ENCODE measurements around the gene TWIST2. TPM values are rescaled to one million over a fixed set of nuclear protein-coding genes. Genes with fewer than 3 reads are reported as not detected.
A peak's percentile ranks its signal among the peaks of the same experiment; 100 is the strongest.

The TWIST2 gene
- polyA plus RNA-seq, 1 experiment: 127 TPM

GRCh38 chr2:238942080-238942725, 94.3 kb downstream of the TWIST2 start:
- no peak for DNase-seq (ENCODE audit: low read depth)
- no peaks in the 10 kb centered on the region for H3K27me3 ChIP-seq (ENCODE audit: control insufficient read depth, insufficient read depth, low read length)
- TF ChIP-seq CTCF (IDR thresholded peaks at IDR 0.05; ENCODE audit: insufficient read depth, low read depth, low read length): no peak
- H3K4me3 ChIP-seq (ENCODE audit: low read depth, low read length): no peak overlapping the region
- no peaks in the 10 kb centered on the region for H3K36me3 ChIP-seq (ENCODE audit: control insufficient read depth, insufficient read depth, low read length)
- ChIA-PET CTCF (interaction anchor here (0.7 kb wide), 1 partner anchor 452 kb away, joined by 5 read pairs; no protein-coding TSS in a partner anchor), POLR2A (no interaction called here)

GRCh38 chr2:238942726-238943300, 94.9 kb downstream of the TWIST2 start:
- H3K4me3 ChIP-seq (ENCODE audit: low read depth, low read length): no peak overlapping the region
- no peaks in the 10 kb centered on the region for H3K27me3 ChIP-seq (ENCODE audit: control insufficient read depth, insufficient read depth, low read length)
- ChIA-PET CTCF (interaction anchor here (0.7 kb wide), 1 partner anchor 452 kb away, joined by 5 read pairs; no protein-coding TSS in a partner anchor), POLR2A (no interaction called here)
- no peaks in the 10 kb centered on the region for H3K36me3 ChIP-seq (ENCODE audit: control insufficient read depth, insufficient read depth, low read length)
- TF ChIP-seq CTCF (IDR thresholded peaks at IDR 0.05; ENCODE audit: insufficient read depth, low read depth, low read length): no peak
- no peak for DNase-seq (ENCODE audit: low read depth)

DNA sequence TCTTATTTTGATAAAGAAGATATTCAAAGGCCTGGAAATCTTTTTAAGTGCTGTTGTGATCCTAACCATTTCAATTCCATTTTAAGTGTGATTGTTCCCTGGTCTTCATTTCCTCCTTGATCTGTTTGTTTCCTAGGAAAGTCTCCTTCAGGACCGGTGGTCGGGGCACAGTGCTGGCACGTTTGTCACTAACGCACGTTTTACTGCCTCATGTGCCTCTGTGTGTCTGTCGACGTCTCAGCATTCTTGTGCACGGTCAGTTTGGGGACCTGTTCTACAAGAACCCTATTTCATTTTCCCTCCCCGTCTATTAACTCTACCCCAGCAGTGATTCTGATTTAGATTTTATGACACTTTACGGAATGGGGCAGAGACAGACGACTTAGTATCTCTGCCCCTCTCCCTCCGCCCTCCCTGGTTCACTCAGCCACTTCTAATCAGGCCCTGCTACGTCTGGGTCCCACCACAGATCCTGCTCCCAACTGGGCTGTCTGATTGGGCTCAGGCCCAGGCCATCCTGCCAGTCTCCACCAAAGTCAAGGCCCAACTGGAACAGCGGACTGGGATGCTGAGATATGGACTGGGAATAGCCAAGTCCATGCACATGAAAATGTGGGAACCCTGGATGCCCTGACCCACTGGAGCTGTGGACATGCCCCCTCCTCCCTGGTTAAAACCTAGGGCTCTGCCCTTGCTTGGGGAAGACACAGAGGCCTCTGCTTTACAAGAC, 95.6 kb downstream of the TWIST2 start:
- no peaks in the 10 kb centered on the region for H3K27me3 ChIP-seq (ENCODE audit: control insufficient read depth, insufficient read depth, low read length)
- no peak for TF ChIP-seq CTCF (IDR thresholded peaks at IDR 0.05; ENCODE audit: insufficient read depth, low read depth, low read length)
- no peaks in the 10 kb centered on the region for H3K36me3 ChIP-seq (ENCODE audit: control insufficient read depth, insufficient read depth, low read length)
- H3K4me3 ChIP-seq (ENCODE audit: low read depth, low read length): no peak overlapping the region
- POLR2A ChIA-PET: no interaction called here
- DNase-seq (ENCODE audit: low read depth): no peak
- CTCF ChIA-PET: interaction anchor here (1.3 kb wide), 1 partner anchor 45 kb away, joined by 4 read pairs; no protein-coding TSS in a partner anchor

- POLR2A ChIA-PET: no interaction called here
Observed at GRCh38 chr2:238945433-238946150, 97.7 kb downstream of the TWIST2 start.

More at GRCh38 chr2:238945433-238946150, 97.7 kb downstream of the TWIST2 start:
- TF ChIP-seq CTCF (IDR thresholded peaks at IDR 0.05; ENCODE audit: insufficient read depth, low read depth, low read length): peak; percentile 97
- H3K36me3 ChIP-seq (ENCODE audit: control insufficient read depth, insufficient read depth, low read length): no peaks in the 10 kb centered on the region
- CTCF ChIA-PET: interaction anchor here (0.8 to 2.9 kb wide), 14 partner anchors 10 to 160 kb away, joined by 3 to 16 read pairs (median 5); no protein-coding TSS in a partner anchor
- H3K27me3 ChIP-seq (ENCODE audit: control insufficient read depth, insufficient read depth, low read length): no peaks in the 10 kb centered on the region
- H3K4me3 ChIP-seq (ENCODE audit: low read depth, low read length): no peak overlapping the region
- DNase-seq (ENCODE audit: low read depth): no peak
